NCI-H2171 (cell line): ENCODE data around the gene CEP164.

Experiments used
- DNase-seq: peaks from one replicate; lab custom pipeline; 2025; lab: John Stamatoyannopoulos, UW

CEP164 gene

GRCh38 chr11:117327567-117328374 lies at the start of gene CEP164:
TSS of gene CEP164 (plus strand) at chr11:117327854. CDS start at chr11:117338587, 10,733 bp downstream.
- peak; percentile 78 for DNase-seq

GRCh38 chr11:117278347-117278746 lies 49.3 kb upstream of the CEP164 start:
- no peak for DNase-seq

DNA sequence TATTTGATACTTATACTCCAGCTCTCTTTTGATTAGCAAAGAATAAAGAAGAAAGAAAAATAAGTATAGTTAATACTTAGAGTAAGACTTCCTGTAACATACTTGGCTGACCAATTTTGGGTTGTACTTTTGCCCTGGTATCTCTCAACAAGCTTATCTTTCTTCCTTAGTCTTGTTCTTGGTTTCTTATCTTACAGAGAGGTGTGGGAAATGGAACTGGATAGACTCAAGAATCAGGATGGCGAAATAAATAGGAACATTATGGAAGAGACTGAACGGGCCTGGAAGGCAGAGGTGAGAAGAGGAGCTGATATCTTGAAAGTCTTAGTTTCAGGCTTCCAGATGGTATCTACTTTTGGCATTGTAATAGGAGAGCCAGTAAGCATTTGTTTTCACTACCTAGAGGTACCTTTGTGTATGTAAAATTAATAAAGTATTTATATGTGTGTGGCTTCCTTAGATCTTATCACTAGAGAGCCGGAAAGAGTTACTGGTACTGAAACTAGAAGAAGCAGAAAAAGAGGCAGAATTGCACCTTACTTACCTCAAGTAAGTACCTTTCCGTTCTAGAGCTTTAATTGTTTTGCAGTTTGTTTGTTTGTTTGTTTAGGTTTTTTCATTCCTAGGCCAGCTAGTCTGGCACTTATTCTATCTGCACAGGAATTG lies 47.8 kb upstream of the CEP164 start:
- no peak for DNase-seq

DNA sequence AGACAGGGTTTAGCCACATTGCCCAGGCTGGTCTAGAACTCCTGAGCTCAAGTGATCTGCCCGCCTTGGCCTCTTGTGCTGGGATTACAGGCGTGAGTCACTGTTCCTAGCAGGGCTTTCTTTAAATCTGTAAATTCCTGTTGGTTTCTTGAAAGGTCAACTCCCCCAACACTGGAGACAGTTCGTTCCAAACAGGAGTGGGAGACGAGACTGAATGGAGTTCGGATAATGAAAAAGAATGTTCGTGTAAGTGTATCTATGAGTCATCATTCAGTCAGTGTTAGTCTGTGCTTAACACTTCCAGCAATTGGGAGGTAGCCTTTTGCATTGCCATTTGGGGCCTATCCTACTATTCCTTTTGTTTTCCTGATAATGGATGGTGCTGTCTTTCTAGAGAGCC lies 46.5 kb upstream of the CEP164 start:
- DNase-seq, result no peak

DNA sequence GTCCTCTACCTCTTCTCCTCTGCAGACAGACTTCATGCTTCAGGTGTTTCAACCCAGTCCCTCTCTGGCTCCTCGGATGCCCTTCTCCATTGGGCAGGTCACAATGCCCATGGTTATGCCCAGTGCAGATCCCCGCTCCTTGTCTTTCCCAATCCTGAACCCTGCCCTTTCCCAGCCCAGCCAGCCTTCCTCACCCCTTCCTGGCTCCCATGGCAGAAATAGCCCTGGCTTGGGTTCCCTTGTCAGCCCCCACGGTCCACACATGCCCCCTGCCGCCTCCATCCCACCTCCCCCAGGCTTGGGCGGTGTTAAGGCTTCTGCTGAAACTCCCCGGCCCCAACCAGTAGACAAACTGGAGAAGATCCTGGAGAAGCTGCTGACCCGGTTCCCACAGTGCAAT lies 45.8 kb upstream of the CEP164 start:
- no peak for DNase-seq

DNA sequence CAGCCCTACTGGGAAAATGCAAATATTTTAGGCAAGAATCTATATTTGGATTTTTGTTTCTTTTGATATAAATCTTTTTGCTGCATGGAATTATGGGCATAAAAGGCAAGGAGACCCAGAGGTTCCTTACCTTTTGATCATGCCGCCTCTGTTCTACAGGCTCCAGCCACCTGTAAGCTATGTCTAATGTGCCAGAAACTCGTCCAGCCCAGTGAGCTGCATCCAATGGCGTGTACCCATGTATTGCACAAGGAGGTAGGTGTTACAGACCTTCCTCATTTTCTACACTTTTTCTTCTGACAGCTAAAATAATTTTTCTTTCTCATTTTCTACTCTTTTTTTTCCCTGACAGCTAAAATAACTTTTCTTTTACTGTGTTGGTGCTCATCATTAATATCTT lies 44.7 kb upstream of the CEP164 start:
- no peak for DNase-seq

GRCh38 chr11:117284053-117284452 lies 43.6 kb upstream of the CEP164 start:
- no peak for DNase-seq

DNA sequence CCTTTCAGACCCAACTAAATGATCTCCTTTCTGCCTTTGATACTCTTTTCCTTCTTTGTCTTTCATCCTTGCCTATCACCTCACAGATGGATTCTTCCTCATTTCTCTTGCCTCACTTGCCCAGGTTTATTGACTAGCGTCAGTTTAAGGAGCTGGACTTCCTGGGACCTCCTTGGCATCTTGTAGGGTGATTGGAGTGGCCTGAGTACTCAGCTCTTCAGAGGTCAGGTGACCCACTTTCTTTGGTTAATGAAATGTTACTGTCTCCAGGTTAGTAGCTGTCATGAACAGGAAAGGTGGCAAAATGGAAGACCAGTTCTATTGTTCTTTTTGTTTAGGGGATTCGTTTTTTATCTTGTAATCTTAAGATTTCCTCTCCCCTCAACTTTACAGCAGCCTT lies 41.1 kb upstream of the CEP164 start:
- no peak for DNase-seq

DNA sequence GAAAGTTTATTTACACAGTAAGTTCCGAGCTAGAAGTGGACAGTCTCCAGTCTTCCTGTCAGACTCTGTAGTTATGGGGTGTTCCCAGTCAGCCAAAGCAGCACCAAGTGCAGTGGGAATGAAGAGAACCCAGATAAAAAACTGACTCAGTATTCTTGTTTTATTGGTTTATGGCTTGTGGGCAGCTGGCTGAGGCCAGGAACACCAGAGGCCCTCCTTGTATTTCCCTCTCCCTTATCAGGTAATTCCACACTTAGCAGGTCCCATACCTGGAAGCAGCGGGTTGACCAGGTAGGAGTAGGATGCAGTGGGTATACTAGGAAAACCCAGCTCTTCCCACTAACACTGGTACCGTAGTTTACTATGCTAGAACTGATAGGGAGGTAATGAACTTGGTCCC lies 40.0 kb upstream of the CEP164 start:
- DNase-seq, result no peak

DNA sequence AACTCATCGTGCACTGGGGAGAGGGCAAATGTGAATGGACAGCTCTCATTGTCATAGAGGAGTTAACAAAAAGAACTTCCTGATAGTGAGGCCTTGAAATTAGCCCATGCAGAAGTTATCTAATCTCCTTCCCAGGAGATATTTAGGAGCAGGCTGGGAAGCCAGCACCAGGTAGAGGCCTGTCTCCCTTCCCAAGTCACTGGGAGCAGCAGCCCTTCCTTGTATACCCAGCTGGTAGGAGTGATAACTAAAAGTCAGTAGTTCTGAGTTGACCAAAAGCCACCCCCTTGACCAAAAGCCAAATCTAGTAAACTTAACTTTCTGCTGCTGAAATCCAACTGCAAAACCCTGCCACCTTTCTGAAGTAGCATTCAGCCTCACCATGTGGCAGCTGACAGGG lies 37.9 kb upstream of the CEP164 start:
- no peak for DNase-seq

DNA sequence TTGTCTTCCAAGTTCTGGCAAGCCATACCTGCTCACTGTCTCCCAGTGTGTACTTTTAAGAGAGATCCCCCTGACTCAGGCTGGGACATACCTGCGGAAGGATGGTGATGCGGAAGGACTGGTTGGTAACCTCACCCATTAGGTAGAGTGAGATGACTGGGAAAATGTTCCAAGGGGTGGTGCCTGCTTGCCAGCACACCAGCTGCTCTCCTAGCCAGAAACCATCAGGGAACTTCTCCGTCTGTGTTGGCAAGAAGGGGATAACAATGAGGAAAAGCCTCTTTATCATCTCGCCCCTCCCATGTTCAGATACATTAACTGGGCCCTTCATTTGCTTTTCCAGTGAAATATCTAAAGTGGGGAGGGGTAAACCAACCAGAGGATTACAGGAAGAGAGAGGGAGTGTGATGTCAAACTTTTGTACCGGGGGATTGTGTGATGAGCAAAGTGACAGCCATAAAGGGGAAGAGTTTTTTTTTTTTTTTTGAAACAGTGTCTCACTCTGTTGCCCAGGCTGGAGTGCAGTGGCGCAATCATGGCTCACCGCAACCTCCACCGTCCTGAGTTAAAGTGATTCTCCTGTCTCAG lies 36.8 kb upstream of the CEP164 start, which contains the start of gene BACE1-AS:
Gene BACE1-AS, plus strand, starts transcription at position 538 of the 588 bp plus-strand sequence.
- DNase-seq, result no peak

DNA sequence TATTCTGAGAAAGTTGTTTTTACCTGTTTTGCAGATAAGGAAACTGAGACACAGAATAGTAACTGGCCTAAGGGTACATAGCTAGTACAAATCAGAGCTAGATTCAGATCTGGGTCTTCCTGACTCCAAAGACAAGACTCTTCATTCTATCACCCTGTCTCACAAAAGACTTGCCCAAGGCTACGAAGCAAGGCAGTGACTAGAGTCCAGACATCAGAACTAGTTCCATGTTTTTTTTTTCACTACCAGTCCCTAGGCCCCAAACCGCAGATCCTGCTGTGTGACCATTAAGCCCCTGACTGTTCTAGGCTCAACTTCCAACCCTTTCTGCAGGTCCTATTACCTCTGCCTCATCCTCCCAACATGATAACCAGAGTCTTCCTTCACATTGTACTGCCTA lies 35.0 kb upstream of the CEP164 start:
- no peak for DNase-seq

GRCh38 chr11:117295438-117296137 lies 32.1 kb upstream of the CEP164 start:
- no peak for DNase-seq

GRCh38 chr11:117296881-117297280 lies 30.8 kb upstream of the CEP164 start:
- no peak for DNase-seq

- DNase-seq, result no peak
Observed at GRCh38 chr11:117298195-117298594, 29.5 kb upstream of the CEP164 start.

- DNase-seq, result no peak
Observed at GRCh38 chr11:117299351-117300282, 28.0 kb upstream of the CEP164 start.

DNA sequence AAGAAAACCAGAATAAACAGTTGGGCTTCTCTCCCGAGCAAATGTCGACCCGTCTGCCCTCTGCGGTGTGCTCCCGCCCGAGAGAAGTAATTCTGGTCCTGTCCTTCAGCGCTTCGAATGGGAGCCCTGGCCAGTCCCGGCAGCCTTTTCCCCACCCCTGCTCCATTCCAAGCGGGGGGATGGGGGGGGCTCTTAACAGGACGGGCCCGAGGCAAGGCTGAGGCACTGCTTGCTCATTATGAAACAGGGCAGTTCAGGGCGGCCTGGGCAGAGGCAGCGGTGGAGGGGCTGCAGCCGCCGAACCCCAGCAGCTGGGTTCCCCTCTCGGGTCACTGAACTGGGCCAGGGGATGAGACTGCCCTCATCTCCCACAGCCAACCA lies 27.4 kb upstream of the CEP164 start:
- no peak for DNase-seq

GRCh38 chr11:117300773-117301172 lies 26.9 kb upstream of the CEP164 start:
- DNase-seq, result no peak

DNA sequence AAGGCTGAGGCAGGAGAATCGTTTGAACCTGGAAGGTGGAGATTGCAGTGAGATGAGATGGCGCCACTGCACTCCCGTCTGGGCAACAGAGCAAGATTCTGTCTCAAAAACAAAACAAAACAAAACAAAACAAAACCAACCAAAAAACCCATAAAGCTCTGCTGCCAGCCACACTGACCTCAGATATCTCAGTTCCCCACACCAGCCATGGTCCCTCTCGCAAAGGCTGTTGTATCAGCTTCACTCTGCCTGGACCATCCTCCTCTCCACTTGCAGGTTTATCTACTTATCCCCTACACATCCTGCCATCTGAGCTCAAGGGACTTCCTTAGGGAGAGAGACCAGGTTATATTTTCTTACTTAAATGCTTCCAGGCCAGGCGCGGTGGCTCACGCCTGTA lies 25.4 kb upstream of the CEP164 start:
- DNase-seq, result no peak

DNA sequence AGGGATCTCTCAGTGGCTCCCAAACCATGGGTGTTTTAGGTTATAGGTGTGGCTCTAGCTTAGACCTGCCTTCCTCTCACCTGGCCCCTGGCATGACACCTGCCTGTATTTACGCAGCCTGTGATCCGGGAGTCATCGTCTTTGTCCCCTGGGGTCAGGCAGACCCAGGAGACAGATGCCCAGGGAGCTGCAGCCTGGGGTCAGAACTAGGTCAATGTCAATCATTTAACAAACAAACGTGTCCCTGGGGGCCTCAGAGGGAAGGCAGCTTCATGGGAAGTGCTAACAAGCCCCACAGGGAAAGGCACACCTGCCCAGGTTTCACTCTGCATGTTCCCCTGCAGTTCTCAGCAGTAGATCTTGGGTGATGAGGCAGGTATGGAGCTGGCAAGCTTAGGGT lies 24.6 kb upstream of the CEP164 start:
- DNase-seq, result peak; percentile 89

DNA sequence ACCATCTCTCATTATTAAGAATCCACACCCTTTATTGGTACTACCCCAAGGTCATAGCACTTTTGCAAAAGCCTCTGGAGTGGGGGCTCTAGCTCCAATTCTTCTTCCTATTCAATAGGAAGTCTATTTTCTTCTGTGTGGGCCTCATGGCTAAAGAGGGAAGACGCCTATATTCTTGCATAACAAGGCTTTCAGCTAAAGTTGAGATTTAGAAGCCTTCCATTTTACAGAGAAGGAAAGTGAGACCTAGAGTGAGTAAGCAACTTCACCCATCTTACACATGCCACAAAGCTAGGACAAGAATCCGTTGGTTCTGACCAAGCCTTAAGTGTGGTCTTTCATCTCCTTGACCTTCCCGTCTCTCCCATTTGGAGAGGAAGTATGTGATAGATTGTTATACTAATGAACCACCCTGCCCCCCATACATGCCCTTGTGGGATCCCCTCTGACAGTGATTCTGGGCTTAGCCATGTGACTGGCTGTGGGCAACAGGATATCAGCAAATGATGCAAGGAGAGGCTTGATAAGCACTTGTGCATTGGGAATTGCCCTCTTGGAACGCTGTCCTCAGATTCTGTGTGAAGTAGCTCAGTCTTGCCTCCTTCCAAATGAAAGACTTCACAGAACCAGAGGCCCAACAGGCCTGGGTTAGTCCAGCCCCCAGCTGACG lies 23.9 kb upstream of the CEP164 start:
- no peak for DNase-seq
